Erythroblast (primary cell): ENCODE data around the gene ARIH1.

Experiments
- GATA1 ChIP-seq: IDR thresholded peaks from 2 replicates; pipeline ENCODE4 v1.6.1; 2011; ENCODE audit warnings: low read depth, mild to moderate bottlenecking, control low read depth, low read length, moderate library complexity
- POLR2A ChIP-seq: IDR thresholded peaks from 2 replicates; pipeline ENCODE4 v1.6.1; 2011; ENCODE audit warnings: mild to moderate bottlenecking, low read length

DNA sequence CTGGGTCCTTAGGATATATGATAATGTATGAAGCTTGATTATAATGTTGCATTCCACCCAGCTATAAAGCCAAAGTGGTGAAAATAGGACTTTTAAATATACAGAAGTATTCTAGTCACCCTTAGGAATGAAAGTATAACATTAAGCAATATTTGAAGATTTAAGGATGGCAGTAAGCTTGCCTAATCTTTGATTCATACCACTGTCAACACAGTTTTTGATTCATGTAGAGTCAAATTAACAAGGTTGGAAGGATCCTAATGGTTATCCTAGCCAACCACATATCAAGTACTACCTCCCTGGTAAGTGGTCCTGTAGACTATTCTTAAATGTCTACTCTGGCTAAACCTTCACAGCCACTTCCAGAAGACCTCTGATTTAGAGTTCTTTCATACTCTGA, 18.6 kb downstream of the ARIH1 start:
- no peak for TF ChIP-seq POLR2A
- no peak for TF ChIP-seq GATA1
